Peyer's patch (tissue), 4 donors: Measurements from ENCODE around the gene MGRN1. TPM values are rescaled to one million over a fixed set of nuclear protein-coding genes. Genes with fewer than 3 reads are reported as not detected.
A peak's percentile ranks its signal among the peaks of the same experiment; 100 is the strongest.
"Not testable (repeated sequence)": the region's sequence is repeated elsewhere in the genome, so short reads cannot be mapped to it uniquely, and the experiment has no call there.

ENCODE experiments used
- DNase-seq, 3 donors: peaks; one replicate each; pipeline ENCODE4 v3.0.0-alpha.2; 2017 to 2019
- H3K27ac ChIP-seq, 4 donors: fragments of 200-600 bp; sonication (generic); one replicate each; pipeline ENCODE4 v1.5.1; 2016 to 2019
- H3K27me3 ChIP-seq, 2 donors: fragments of 200-600 bp; sonication (generic); one replicate each; pipeline ENCODE4 v1.5.1; 2019
- H3K36me3 ChIP-seq, 3 donors: fragments of 200-600 bp; sonication (generic); one replicate each; pipeline ENCODE4 v1.5.1; 2016 to 2019
- H3K4me1 ChIP-seq, 4 donors: fragments of 200-600 bp; sonication (generic); one replicate each; pipeline ENCODE4 v1.5.1; 2016 to 2019
- H3K4me3 ChIP-seq, 4 donors: fragments of 200-600 bp; sonication (generic); 1 replicate in 3 of 4; 2 replicates in 1 of 4; pipeline ENCODE4 v1.5.1; 2016 to 2019; ENCODE audit warnings: mild to moderate bottlenecking in 1 of 4
- H3K9me3 ChIP-seq, 4 donors: fragments of 200-600 bp; sonication (generic); one replicate each; pipeline ENCODE4 v1.5.1; 2016 to 2019; ENCODE audit warnings: mild to moderate bottlenecking in 1 of 4
- POLR2A ChIP-seq, 2 donors: fragments of 450-650 bp; IDR thresholded peaks; one replicate each; pipeline ENCODE4 v1.5.1; 2017; ENCODE audit warnings: antibody characterized with exemption in 2 of 2, mild to moderate bottlenecking in 2 of 2, moderate library complexity in 2 of 2
- small RNA-seq, 2 donors: library from RNA; depleted of rRNA; stranded (forward); fragments of <200 nt; gene quantifications; one replicate each; pipeline ENCODE3, GENCODE V24; 2016
- total RNA-seq, 4 donors: library from RNA; depleted of rRNA; stranded (reverse); fragments of >200 nt; gene quantifications; one replicate each; pipeline ENCODE4 v1.1.0, GENCODE V29; 2016
- TF ChIP-seq, protein P1 (sequence below), 6 experiments: fragments of 450-650 bp in 4 of 6; fragments of 200-600 bp in 2 of 6; sonication (generic) in 1 of 6; IDR thresholded peaks; one replicate each; pipeline ENCODE4 v1.5.1; 2017 to 2019; ENCODE audit warnings: antibody characterized with exemption in 6 of 6, mild to moderate bottlenecking in 3 of 6, moderate library complexity in 1 of 6

Gene MGRN1
- total RNA-seq, 4 donors from 2014 or later, result 74.1 to 147 (median 93.8) TPM

DNA sequence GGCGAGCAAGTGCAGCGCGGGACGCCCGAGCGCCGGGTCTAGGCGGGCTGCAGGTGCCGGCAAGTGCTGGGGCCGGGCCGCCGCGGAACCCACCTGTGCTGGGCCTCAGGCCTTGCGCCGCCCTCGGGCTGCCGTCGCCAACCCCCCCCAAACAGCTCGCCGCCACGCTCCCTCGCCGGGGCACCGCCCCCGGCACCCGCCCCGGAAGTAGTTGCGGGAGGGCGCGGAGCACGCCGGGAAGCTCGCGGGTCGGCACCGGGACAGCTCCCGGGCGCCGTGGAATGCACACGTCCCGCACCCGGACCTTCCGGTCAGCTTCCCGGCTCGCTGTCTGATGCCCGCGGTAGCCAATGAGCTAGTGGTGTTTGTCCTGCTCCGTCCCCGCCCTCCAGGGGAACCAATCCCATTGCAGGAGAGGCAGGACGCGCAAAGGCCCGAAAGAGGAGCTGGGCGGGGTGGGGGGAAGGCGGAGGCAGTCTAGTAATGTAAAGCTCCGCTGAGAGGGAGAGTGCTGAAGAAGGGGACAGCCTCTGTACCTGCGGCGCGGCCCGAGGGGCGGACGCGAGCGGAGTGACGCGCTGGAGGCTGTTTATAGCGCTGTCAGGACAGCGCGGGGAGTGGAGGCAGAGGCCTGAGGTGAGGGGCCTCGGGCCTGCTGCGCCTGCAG lies 109.6 kb downstream of the MGRN1 start, which contains the start of the genes ANKS3 and DNAAF8:
ANKS3 (minus strand) TSS at position 209 of the 667 bp plus-strand sequence. CDS start 4,122 bp downstream, outside the sequence.
DNAAF8 (plus strand) TSS at position 475 of the 667 bp plus-strand sequence. CDS start 1,978 bp downstream, outside the sequence.
- H3K4me3 ChIP-seq, result peak within 1 kb of the TSS; percentile 87 to 94 (median 90)

DNA sequence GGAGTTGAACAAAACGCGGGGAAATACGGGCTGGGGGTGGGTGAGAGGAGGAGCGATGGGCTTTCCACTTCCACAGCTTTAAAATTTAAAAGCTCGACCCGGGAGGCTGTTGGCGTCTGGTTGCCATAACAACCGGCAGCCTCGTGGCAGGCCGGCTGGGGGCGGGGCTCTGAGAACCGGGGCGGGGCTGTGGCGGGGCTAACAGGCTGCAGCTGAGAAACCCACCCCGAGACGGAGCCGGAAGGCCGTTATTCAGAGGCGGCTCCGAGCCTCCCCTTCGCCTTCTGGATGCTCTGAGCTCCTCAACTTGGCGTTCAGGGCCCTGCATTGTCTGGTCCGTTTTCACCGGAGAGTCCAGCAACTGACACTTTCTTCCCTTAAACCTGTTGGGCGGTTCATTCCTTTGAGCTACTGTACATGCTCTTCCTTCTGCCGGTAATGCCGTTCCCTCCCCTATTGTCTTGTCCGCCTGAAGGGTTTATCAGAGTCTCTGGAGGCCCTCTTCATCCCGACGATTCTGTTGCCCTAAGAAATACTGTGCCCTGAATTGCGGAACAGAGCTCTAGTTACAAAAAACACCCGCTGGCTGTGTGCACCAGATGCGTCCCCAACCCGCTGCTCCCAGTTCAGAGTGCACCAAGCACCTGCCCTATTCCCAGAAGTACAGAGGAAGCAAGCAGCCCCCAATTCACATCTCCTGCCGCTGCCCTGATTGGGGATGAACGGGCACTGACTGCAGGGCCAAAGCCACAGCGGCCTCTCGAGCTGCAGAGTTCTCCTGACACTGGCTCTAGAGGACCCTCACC lies 110.3 kb downstream of the MGRN1 start:
- peak; percentile 93 to 97 (median 97) for DNase-seq
- Histone ChIP-seq H3K27me3 (no peaks in the 10 kb centered on the region), H3K4me1 (peaks cover 0 to 15% (median 0%) of the 10 kb centered on the region in 4 donors), H3K9me3 (no peaks in the 10 kb centered on the region), H3K4me3 (peak overlapping the region; percentile 87 to 94 (median 90)), H3K36me3 (peaks cover 0 to 6% (median 0%) of the 10 kb centered on the region in 3 donors), H3K27ac (peak overlapping the region; percentile 59 to 80 (median 78))
- peak in 1 of 2 donors; percentile 15 for TF ChIP-seq POLR2A (IDR thresholded peaks at IDR 0.05)
- TF ChIP-seq, protein P1, sequence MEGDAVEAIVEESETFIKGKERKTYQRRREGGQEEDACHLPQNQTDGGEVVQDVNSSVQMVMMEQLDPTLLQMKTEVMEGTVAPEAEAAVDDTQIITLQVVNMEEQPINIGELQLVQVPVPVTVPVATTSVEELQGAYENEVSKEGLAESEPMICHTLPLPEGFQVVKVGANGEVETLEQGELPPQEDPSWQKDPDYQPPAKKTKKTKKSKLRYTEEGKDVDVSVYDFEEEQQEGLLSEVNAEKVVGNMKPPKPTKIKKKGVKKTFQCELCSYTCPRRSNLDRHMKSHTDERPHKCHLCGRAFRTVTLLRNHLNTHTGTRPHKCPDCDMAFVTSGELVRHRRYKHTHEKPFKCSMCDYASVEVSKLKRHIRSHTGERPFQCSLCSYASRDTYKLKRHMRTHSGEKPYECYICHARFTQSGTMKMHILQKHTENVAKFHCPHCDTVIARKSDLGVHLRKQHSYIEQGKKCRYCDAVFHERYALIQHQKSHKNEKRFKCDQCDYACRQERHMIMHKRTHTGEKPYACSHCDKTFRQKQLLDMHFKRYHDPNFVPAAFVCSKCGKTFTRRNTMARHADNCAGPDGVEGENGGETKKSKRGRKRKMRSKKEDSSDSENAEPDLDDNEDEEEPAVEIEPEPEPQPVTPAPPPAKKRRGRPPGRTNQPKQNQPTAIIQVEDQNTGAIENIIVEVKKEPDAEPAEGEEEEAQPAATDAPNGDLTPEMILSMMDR (IDR thresholded peaks at IDR 0.05), result no peak

More for the DNA sequence above, 109.6 kb downstream of the MGRN1 start, which contains the start of the genes ANKS3 and DNAAF8:
- Histone ChIP-seq H3K27me3 (no peaks in the 10 kb centered on the region), H3K4me1 (peaks cover 0 to 15% (median 0%) of the 10 kb centered on the region in 4 donors), H3K27ac (peak within 1 kb of the TSS; percentile 59 to 80 (median 78)), H3K9me3 (no peaks in the 10 kb centered on the region), H3K36me3 (peaks cover 0 to 12% (median 0%) of the 10 kb centered on the region in 3 donors)
- TF ChIP-seq POLR2A (IDR thresholded peaks at IDR 0.05), result peak in 1 of 2 donors; percentile 20
- TF ChIP-seq, protein P1 (IDR thresholded peaks at IDR 0.05), result no peak
- DNase-seq, result peak; percentile 74 to 96 (median 96)

DNA sequence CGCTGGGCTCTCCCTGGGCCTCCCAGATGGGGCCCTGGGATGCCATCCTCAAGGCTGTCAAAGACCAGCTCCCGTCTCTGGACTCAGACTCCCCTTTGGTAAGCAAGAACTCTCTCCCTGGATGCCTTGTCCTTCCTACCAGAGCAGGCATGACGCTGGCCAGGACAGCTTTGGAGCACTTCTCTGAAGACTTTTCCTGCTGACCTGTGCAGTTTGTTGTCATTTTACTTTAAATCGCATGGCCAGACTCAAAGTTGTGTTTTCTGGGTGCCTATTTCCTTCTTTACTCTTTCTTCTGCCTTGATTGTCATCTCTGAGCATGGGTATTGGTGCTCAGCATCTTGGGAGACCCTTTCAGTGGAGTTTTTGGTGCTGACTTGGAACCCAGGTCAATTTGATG lies 111.9 kb downstream of the MGRN1 start:
- Histone ChIP-seq H3K36me3 (no peaks in the 10 kb centered on the region), H3K27me3 (no peaks in the 10 kb centered on the region), H3K27ac (no peak overlapping the region), H3K4me3 (no peak overlapping the region), H3K9me3 (no peaks in the 10 kb centered on the region), H3K4me1 (peaks cover 0 to 15% (median 0%) of the 10 kb centered on the region in 4 donors)
- TF ChIP-seq, protein P1 (IDR thresholded peaks at IDR 0.05), result no peak
- no peak for TF ChIP-seq POLR2A (IDR thresholded peaks at IDR 0.05)
- DNase-seq, result no peak

DNA sequence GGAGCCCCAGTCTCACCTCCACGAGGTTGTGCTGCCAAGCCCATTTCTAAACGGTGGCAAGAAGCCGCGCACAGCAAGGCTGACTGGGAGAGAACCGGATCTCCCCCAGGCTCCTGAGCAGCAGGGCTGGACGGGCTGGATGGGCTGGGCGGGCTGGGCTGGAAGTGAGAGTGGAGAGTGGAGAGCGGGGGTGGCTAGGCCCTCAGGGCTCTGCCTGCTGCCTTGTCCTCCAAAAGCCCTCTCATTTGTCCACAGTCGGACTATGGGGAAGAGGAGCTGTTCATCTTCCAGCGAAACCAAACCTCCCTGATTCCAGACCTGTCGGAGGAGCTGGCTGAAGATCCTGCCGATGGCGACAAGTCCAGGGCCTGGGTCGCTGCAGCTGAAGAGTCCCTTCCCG lies 112.9 kb downstream of the MGRN1 start:
- DNase-seq, result no peak
- Histone ChIP-seq H3K27ac (no peak overlapping the region), H3K9me3 (no peaks in the 10 kb centered on the region), H3K36me3 (no peaks in the 10 kb centered on the region), H3K4me1 (peaks cover 0 to 15% (median 0%) of the 10 kb centered on the region in 4 donors), H3K27me3 (no peaks in the 10 kb centered on the region), H3K4me3 (no peak overlapping the region)
- TF ChIP-seq, protein P1 (IDR thresholded peaks at IDR 0.05), result no peak
- no peak for TF ChIP-seq POLR2A (IDR thresholded peaks at IDR 0.05)

DNA sequence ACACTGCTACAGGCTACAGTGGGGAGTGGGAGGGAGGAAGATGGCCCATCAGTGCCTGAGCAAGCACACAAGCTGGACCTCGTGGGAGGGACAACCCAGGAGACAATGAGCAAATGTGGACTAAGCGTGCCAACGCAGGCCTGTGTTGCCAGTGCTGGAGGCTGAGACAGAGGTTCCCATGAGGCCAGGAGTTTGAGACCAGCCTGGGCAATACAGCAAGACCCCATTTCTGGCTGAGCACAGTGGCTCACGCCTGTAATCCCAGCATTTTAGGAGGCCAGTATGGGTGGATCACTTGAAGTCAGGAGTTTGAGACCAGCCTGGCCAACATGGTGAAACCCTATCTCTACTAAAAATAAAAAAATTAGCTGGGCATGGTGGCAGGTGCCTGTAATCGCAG lies 113.7 kb downstream of the MGRN1 start:
- DNase-seq, H3K4me3 ChIP-seq, H3K4me1 ChIP-seq, H3K27ac ChIP-seq, H3K36me3 ChIP-seq, H3K9me3 ChIP-seq, H3K27me3 ChIP-seq: not testable (repeated sequence)

Small RNA genes lying within 50 kb of the gene (small RNA-seq; reads per million reads assigned to genes)
- 0 reads per million in 2 donors for gene MIR6769A
- gene RN7SL850P, result 0 reads per million in 2 donors

Other genes with a start within 250 kb of the MGRN1 start
- 100 to 1,000 TPM in 2 of 4 donors, 10 to 100 TPM in 2; 73.4 to 219 (median 110) TPM for gene CORO7, start 208.2 kb upstream of the MGRN1 start, total RNA-seq
- 10 to 100 TPM; 51.4 to 70.1 (median 54.0) TPM for gene DNAJA3, start 199.0 kb upstream of the MGRN1 start, total RNA-seq
- gene NMRAL1, start 150.2 kb upstream of the MGRN1 start, total RNA-seq, result 10 to 100 TPM; 41.5 to 74.5 (median 58.1) TPM
- gene HMOX2, start 148.4 kb upstream of the MGRN1 start, total RNA-seq, result 10 to 100 TPM; 37.1 to 64.8 (median 61.1) TPM
- 10 to 100 TPM; 21.5 to 45.0 (median 39.0) TPM for gene CDIP1, start 86.1 kb upstream of the MGRN1 start, total RNA-seq
- gene C16orf96, start 68.5 kb upstream of the MGRN1 start, total RNA-seq, result not detected
- 10 to 100 TPM; 11.6 to 25.1 (median 18.1) TPM for gene UBALD1, start 9.9 kb upstream of the MGRN1 start, total RNA-seq
- gene NUDT16L1, start 68.7 kb downstream of the MGRN1 start, total RNA-seq, result 10 to 100 TPM; 19.0 to 53.6 (median 40.1) TPM
- gene ANKS3, start 109.4 kb downstream of the MGRN1 start, total RNA-seq, result 10 to 100 TPM; 20.8 to 42.9 (median 36.6) TPM
- gene DNAAF8, start 109.7 kb downstream of the MGRN1 start, total RNA-seq, result not detected
- 10 to 100 TPM in 3 of 4 donors, 1 to 10 TPM in 1; 4.1 to 24.8 (median 14.5) TPM for gene ZNF500, start 142.3 kb downstream of the MGRN1 start, total RNA-seq
- gene SEPTIN12, start 163.5 kb downstream of the MGRN1 start, total RNA-seq, result not detected
- 100 to 1,000 TPM in 3 of 4 donors, 10 to 100 TPM in 1; 90.0 to 306 (median 238) TPM for gene SMIM22, start 170.5 kb downstream of the MGRN1 start, total RNA-seq
- gene ROGDI, start 177.8 kb downstream of the MGRN1 start, total RNA-seq, result 10 to 100 TPM; 26.3 to 50.1 (median 38.0) TPM
- gene GLYR1, start 222.5 kb downstream of the MGRN1 start, total RNA-seq, result 100 to 1,000 TPM in 1 of 4 donors, 10 to 100 TPM in 3; 57.5 to 168 (median 66.9) TPM
- gene UBN1, start 222.7 kb downstream of the MGRN1 start, total RNA-seq, result 100 to 1,000 TPM in 1 of 4 donors, 10 to 100 TPM in 3; 56.0 to 119 (median 62.2) TPM